ENCODE results near the gene S100B.

- no peak for TF ChIP-seq CTCF (IDR thresholded peaks at IDR 0.05)
- no peak for TF ChIP-seq EP300 (IDR thresholded peaks at IDR 0.05)
Observed at GRCh38 chr21:46570119-46570518, 34.8 kb downstream of the S100B start.

All from tibial nerve (tissue), 4 donors.